ENCODE data around the gene GAB2. TPM values are rescaled to one million over a fixed set of nuclear protein-coding genes. Genes with fewer than 3 reads are reported as not detected.

Gene GAB2
- total and polyA plus RNA-seq, 2 of the 13 experiments (the other 11 are each of a cell fraction or from before 2014, with no cell fraction given) = 4.1 to 8.6 TPM

- peak; percentile 90; the same call in 1 of the 2 replicates for TF ChIP-seq SIX1 (CRISPR knock-in tag; IDR thresholded peaks at IDR 0.05; ENCODE audit: borderline replicate concordance)
- no peak for TF ChIP-seq FIP1L1 (IDR thresholded peaks at IDR 0.05; ENCODE audit: borderline replicate concordance, insufficient read depth, low read depth, low read length)
- peak; percentile 91 for TF ChIP-seq HMGXB3 (CRISPR knock-in tag; IDR thresholded peaks at IDR 0.05; ENCODE audit: borderline replicate concordance)
- TF ChIP-seq SALL2 (CRISPR knock-in tag; IDR thresholded peaks at IDR 0.05) = no peak
- TF ChIP-seq ZFP36L2 (CRISPR knock-in tag; IDR thresholded peaks at IDR 0.05) = no peak
- no peak for TF ChIP-seq IRF1 (CRISPR knock-in tag; IDR thresholded peaks at IDR 0.05; ENCODE audit: low read depth)
- TF ChIP-seq ELF3 (CRISPR knock-in tag; IDR thresholded peaks at IDR 0.05) = peak; percentile 99
- TF ChIP-seq ZNF10 (CRISPR knock-in tag; IDR thresholded peaks at IDR 0.05; ENCODE audit: borderline replicate concordance, low read depth) = no peak
- peak; percentile 20; the same call in 1 of the 2 replicates for TF ChIP-seq CHD4 (IDR thresholded peaks at IDR 0.05; ENCODE audit: borderline replicate concordance, low read length)
- peak; percentile 96 for TF ChIP-seq ZBTB25 (CRISPR knock-in tag; IDR thresholded peaks at IDR 0.05)
- peak; percentile 99 for TF ChIP-seq HDAC2 (CRISPR knock-in tag; IDR thresholded peaks at IDR 0.05)
- peak; percentile 96 for TF ChIP-seq DPF2 (CRISPR knock-in tag; IDR thresholded peaks at IDR 0.05; ENCODE audit: borderline replicate concordance, low read depth)
- TF ChIP-seq ZNF562 (CRISPR knock-in tag; IDR thresholded peaks at IDR 0.05; ENCODE audit: borderline replicate concordance) = no peak
- peak; percentile 99 for TF ChIP-seq KDM4B (CRISPR knock-in tag; IDR thresholded peaks at IDR 0.05)
- TF ChIP-seq POGZ (CRISPR knock-in tag; IDR thresholded peaks at IDR 0.05) = peak; percentile 96
- TF ChIP-seq PBX3 (CRISPR knock-in tag; IDR thresholded peaks at IDR 0.05; ENCODE audit: borderline replicate concordance) = no peak
- TF ChIP-seq ARID3A (IDR thresholded peaks at IDR 0.05; ENCODE audit: low read depth, low read length) = peak; percentile 64; the same call in 1 of the 2 replicates
- peak; percentile 62 for TF ChIP-seq ELF1 (CRISPR knock-in tag; IDR thresholded peaks at IDR 0.05)
- peak; percentile 97 for TF ChIP-seq ZFP1 (CRISPR knock-in tag; IDR thresholded peaks at IDR 0.05)
- peak; percentile 37 for TF ChIP-seq ASH2L (IDR thresholded peaks at IDR 0.05; ENCODE audit: insufficient read length, low read depth, low read length)
Observed at GRCh38 chr11:78290293-78291176, 127.1 kb downstream of the GAB2 start (continued).
